ENCODE data around the gene ADORA1. TPM values are rescaled to one million over a fixed set of nuclear protein-coding genes. Genes with fewer than 3 reads are reported as not detected.

Gene ADORA1
- polyA plus RNA-seq, 1 of the 3 experiments (the other 2 are of a cell fraction): 4.8 TPM

- Histone ChIP-seq H3K9ac (no peak within 1 kb of the TSS), H3K4me1 (ENCODE audit: control insufficient read depth in 1 of 2, insufficient read depth in 2 of 2, low read depth in 1 of 2, low read length in 1 of 2) (peaks cover 0 to 13% of the 10 kb centered on the region in 2 experiments; a peak in 1 of 4 replicates), H3K4me3 (ENCODE audit: low read depth in 2 of 2, low read length in 1 of 2) (no peak within 1 kb of the TSS), H3K27ac (ENCODE audit: low read depth in 2 of 2, low read length in 1 of 2) (no peak within 1 kb of the TSS), H3F3A (replicated peaks; ENCODE audit: insufficient read depth) (no peaks in the 10 kb centered on the region), H3K9me2 (no peaks in the 10 kb centered on the region), H3K4me2 (no peak within 1 kb of the TSS), H3K9me3 (no peaks in the 10 kb centered on the region), H3K79me2 (ENCODE audit: insufficient read depth) (no peaks in the 10 kb centered on the region), H3K27me3 (ENCODE audit: insufficient read depth) (no peaks in the 10 kb centered on the region), H4K20me1 (ENCODE audit: insufficient read depth) (no peaks in the 10 kb centered on the region), H3K36me3 (replicated peaks in 1 of 2; ENCODE audit: control insufficient read depth in 1 of 2, insufficient read depth in 2 of 2, low read length in 1 of 2) (no peaks in the 10 kb centered on the region), H2AFZ (ENCODE audit: low read depth) (no peak within 1 kb of the TSS)
- 72% methylated on average over 14 of the region's 14 CpGs for WGBS (ENCODE audit: low lambda C conversion rate)
- no peak for TF ChIP-seq GABPA (IDR thresholded peaks at IDR 0.05; ENCODE audit: low read depth)
- no peak for TF ChIP-seq ELF1 (IDR thresholded peaks at IDR 0.05)
- TF ChIP-seq RCOR1 (IDR thresholded peaks at IDR 0.05; ENCODE audit: low read length): no peak
- no peak for TF ChIP-seq PBX3 (IDR thresholded peaks at IDR 0.05)
- no peak for TF ChIP-seq EP300 (IDR thresholded peaks at IDR 0.05; ENCODE audit: borderline replicate concordance in 1 of 2, low read depth in 1 of 2, low read length in 1 of 2)
- no peak for TF ChIP-seq TAF1 (IDR thresholded peaks at IDR 0.05; ENCODE audit: borderline replicate concordance, low read depth, low read length)
- no peak for TF ChIP-seq MAX (IDR thresholded peaks at IDR 0.05; ENCODE audit: low read depth)
- no peak for TF ChIP-seq SIN3A (IDR thresholded peaks at IDR 0.05; ENCODE audit: borderline replicate concordance, low read depth, low read length)
- TF ChIP-seq POLR2AphosphoS5 (IDR thresholded peaks at IDR 0.05; ENCODE audit: low read depth, low read length): no peak
- TF ChIP-seq RFX5 (IDR thresholded peaks at IDR 0.05; ENCODE audit: low read length): no peak
- CTCF ChIA-PET: interaction anchor here (1.5 to 1.6 kb wide), 2 partner anchors 10 to 68 kb away, joined by 4 to 8 read pairs; no protein-coding TSS in a partner anchor
- POLR2A ChIA-PET: no interaction called here
- no peak for DNase-seq
Observed at GRCh38 chr1:203186446-203187303, 59.1 kb downstream of the ADORA1 start, which contains the start of gene CHI3L1. CHI3L1 (minus strand) TSS chr1:203186704; CDS start chr1:203186623, 81 bp downstream.

GRCh38 chr1:203187304-203187685 is 59.8 kb downstream of the ADORA1 start:
- DNase-seq: no peak
- no peaks in the 10 kb centered on the region for H3K36me3 ChIP-seq (replicated peaks in 1 of 2; ENCODE audit: control insufficient read depth in 1 of 2, insufficient read depth in 2 of 2, low read length in 1 of 2)
- no peaks in the 10 kb centered on the region for H3K79me2 ChIP-seq (ENCODE audit: insufficient read depth)
- H3K27ac ChIP-seq (ENCODE audit: low read depth in 2 of 2, low read length in 1 of 2): no peak overlapping the region
- peaks cover 0 to 7% of the 10 kb centered on the region in 2 experiments; a peak in 1 of 4 replicates for H3K4me1 ChIP-seq (ENCODE audit: control insufficient read depth in 1 of 2, insufficient read depth in 2 of 2, low read depth in 1 of 2, low read length in 1 of 2)
- 73% methylated on average over 7 of the region's 7 CpGs for WGBS (ENCODE audit: low lambda C conversion rate)
- H3K9me3 ChIP-seq: no peaks in the 10 kb centered on the region
- no peaks in the 10 kb centered on the region for H4K20me1 ChIP-seq (ENCODE audit: insufficient read depth)
- TF ChIP-seq CHD2 (IDR thresholded peaks at IDR 0.05; ENCODE audit: low read length, partially characterized antibody): no peak
- no peak for TF ChIP-seq SIN3A (IDR thresholded peaks at IDR 0.05; ENCODE audit: borderline replicate concordance, low read depth, low read length)
- TF ChIP-seq GABPA (IDR thresholded peaks at IDR 0.05; ENCODE audit: low read depth): no peak
- no peak for TF ChIP-seq TEAD4 (IDR thresholded peaks at IDR 0.05; ENCODE audit: borderline replicate concordance, insufficient read depth)
- TF ChIP-seq RFX5 (IDR thresholded peaks at IDR 0.05; ENCODE audit: low read length): no peak
- no peak for TF ChIP-seq NRF1 (IDR thresholded peaks at IDR 0.05; ENCODE audit: low read depth, low read length)
- TF ChIP-seq PBX3 (IDR thresholded peaks at IDR 0.05): no peak
- TF ChIP-seq NFIC (IDR thresholded peaks at IDR 0.05; ENCODE audit: borderline replicate concordance): no peak
- TF ChIP-seq TAF1 (IDR thresholded peaks at IDR 0.05; ENCODE audit: borderline replicate concordance, low read depth, low read length): no peak
- no peak for TF ChIP-seq MXI1 (IDR thresholded peaks at IDR 0.05; ENCODE audit: low read depth, low read length)
- TF ChIP-seq ELF1 (IDR thresholded peaks at IDR 0.05): no peak
- TF ChIP-seq RCOR1 (IDR thresholded peaks at IDR 0.05; ENCODE audit: low read length): no peak
- no peak for TF ChIP-seq MEF2A (IDR thresholded peaks at IDR 0.05; ENCODE audit: borderline replicate concordance, low read depth)
- no peak overlapping the region for H3K9ac ChIP-seq
- H2AFZ ChIP-seq (ENCODE audit: low read depth): no peak overlapping the region
- H3K9me2 ChIP-seq: no peaks in the 10 kb centered on the region
- H3K27me3 ChIP-seq (ENCODE audit: insufficient read depth): no peaks in the 10 kb centered on the region
- ChIA-PET CTCF (interaction anchor here (0.7 to 1.2 kb wide), 4 partner anchors 13 to 69 kb away, joined by 3 to 7 read pairs (median 4); no protein-coding TSS in a partner anchor), POLR2A (no interaction called here)
- H3K4me2 ChIP-seq: no peak overlapping the region
- no peaks in the 10 kb centered on the region for H3F3A ChIP-seq (replicated peaks; ENCODE audit: insufficient read depth)
- no peak overlapping the region for H3K4me3 ChIP-seq (ENCODE audit: low read depth in 2 of 2, low read length in 1 of 2)

Data from SK-N-SH (cell line).